ENCODE measurements around the gene TMPRSS4.

The TMPRSS4 gene

DNA sequence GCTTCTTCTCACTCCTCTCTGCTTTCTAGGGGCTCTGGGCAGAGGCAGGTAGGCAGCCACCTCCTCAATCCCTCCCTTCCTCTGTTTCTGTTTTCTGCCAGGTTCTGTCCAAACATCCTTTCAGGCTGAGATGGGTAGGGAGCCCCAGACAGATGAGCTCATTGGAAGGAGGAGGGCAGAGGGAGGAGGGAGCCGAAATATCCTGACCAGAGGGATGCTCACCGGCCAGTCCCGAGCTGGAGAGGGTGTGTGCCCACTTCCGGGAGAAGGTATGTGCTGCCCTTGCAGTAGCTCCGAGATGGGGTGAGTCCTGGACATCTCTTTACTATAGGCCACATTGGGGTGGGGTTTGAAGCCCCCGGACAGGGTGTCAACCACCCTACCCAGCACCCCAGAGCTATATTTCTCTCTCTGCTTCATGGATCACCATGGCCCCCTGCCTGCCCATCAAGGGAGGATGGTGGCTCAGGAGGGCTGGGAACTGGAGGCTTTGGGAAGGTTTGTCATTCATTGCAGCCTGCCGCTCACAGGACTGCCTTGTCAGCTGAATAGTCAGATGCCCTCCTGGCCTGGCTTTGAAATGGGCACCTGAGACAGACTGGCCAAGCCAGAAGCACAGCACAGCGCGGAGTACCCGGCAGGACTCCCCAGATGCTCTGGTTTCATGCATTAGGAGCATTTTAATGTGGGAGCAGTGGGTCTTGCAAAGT lies 80.5 kb downstream of the TMPRSS4 start:
- DNase-seq = no peak

DNA sequence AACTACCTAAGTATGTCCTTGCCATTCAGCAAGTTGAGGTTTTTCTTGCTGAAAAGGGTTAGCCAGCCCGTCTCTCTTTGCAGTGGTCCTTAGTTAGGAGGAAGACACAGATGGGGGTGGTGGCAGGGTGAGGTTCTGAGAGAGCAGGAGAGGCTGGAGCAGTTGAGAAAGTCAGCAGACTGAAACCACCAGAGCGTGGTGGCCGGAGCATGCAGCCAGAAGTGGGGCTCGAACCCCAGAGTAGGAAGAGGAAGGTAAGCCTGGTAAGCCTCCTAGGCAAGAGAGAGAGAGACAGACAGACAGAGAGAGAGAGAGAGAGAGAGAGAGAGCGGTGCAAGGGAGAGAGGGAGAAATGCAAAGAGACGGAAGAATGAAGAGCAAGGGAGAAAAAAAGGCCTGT lies 84.9 kb downstream of the TMPRSS4 start:
- no peak for DNase-seq

DNA sequence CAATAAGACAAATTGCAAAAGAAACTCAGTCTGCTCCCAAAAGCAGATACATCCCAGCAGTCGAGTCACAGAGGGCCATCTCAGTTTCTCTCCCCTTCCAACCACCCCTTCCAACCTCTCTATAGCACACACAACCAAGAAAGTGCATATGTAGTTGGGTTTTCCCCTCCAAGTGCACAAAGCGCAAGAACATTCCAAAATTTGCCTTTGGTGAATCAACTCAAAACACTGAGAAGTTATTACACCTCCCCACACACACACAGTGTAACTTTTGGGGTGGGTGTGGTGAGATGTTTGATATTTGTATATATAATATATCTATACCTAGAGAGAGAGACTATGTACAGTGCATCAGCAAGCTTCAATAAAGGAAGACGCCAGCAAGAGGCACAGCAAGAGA lies 86.0 kb downstream of the TMPRSS4 start:
- no peak for DNase-seq

DNA sequence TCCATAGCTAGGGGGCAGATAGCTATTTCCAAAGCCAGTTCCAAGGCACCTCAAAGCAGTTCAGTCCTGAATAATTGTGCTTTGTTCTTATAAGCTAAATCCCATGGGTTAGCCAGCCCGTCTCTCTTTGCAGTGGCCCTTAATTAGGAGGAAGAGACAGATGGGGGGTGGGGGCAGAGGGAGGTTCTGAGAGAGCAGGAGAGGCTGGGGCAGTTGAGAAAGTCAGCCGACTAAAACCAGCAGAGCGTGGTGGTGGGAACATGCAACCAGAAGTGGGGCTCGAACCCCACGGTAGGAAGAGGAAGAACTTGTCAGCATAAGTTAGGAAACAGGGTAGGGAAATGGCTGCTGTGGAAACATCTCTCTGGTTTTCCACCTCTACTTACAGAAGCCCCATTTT lies 86.6 kb downstream of the TMPRSS4 start:
- DNase-seq = no peak

DNA sequence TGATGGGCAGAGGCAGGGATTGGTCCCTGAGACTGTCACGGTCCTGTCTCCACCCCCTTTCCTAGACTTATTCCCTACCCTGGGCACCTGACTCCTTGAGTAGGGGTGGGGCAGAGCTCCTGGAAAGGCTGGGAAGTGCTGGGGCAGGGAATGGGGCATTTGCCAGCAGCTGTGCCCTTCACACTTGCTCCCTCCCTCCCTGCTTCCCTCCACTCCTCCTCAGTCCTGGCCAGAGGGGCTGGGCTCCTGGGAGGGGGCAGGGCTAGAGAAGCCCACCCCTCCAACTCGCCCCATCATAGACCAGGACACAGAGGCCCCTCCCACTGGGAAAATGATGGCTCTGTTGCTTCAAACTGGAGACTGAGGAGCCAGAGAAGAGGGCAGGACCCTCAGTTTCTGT lies 88.0 kb downstream of the TMPRSS4 start:
- no peak for DNase-seq

DNA sequence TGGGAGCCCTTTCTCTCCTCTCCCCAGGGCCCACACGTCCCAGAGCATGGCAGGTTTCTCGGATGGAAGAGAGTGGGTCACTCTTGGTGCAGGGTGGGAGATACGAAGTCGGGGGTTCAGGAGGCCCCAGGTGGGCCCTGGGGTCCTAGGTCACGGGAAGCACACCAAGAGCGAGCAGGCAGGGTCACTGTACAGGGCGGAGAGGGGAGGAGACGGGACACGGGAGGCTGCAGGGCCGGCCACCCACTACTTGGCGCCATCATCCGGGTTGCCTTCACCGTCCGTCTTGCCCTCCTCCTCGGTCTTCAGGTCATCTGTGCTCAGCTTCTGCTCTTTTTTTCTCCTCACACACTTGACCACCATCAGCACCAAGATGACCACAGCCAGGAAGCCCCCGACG lies 89.8 kb downstream of the TMPRSS4 start:
- DNase-seq = no peak

DNA sequence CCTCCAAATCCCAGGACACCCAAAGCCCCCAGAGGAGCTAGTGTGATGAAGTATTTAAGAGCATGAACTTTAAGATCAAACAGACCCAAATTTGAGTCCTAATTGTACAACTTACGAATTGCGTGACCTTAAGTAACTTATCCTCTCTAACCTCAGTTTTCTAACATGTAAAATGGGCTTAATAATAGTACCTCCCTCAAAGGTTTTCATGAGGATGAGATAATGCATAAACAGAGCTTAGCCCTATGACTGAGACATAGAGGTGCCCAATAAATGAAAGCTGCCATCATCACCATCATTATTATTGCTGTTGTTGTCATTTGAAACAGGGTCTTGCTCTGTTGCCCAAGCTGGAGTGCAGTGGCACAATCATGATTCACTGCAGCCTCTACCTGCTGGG lies 90.4 kb downstream of the TMPRSS4 start:
- no peak for DNase-seq

DNA sequence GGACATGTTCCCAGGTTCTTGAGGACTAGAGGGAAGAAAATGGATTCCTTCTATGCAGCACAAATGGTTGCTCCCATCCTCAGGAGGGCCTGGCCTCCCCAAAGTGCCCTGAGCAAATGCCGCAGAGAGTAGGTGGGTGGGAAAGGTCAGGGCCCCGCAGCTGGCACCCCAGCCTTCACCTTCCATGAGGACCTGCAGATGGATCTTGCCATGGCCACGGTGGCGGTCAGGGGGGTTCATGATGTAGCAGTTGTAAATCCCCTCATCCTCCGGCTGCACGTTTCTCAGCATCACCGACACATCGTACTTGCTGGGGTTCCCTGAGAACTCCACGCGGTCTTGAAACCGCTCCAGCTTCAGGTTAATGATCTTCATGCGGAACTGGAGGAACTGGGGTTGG lies 91.0 kb downstream of the TMPRSS4 start:
- no peak for DNase-seq

DNA sequence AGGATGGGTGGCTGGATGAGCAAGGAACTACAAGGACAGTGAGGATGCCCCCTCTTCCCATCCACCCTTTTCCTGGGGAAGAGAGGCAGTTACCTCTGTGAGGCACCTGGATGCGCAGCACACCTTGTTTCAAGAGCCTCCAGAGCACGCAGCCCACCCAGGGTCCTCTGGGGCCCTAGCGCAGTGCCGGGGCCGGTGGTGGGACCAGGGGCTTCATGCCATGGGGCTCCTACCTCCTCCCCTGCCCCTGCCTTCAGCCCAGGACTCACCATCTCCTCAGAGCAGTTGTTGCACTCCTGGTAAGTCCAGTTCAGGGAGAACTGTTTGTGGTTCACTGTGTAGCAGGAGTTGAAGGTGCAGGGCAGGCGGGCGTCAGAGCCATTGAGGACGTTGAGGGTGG lies 91.4 kb downstream of the TMPRSS4 start:
- no peak for DNase-seq

DNA sequence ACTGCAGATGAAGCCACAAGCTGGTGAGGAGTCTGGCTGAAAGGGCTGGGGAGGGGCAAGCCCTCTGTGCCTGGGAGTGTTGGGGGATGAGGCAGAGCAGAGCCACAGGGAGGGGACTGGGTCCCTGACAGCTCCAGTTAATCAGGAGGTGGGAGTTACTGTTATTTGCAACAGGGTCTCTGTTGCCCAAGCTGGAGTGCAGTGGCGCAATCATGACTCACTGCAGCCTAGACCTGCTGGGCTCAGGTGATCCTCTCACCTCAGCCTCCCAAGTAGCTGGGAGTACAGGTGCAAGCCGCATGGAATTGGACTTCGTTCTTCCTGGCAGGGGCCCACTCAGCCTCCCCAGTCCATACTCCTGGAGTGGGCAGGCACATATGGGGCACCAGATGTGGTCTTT lies 91.9 kb downstream of the TMPRSS4 start:
- no peak for DNase-seq

DNA sequence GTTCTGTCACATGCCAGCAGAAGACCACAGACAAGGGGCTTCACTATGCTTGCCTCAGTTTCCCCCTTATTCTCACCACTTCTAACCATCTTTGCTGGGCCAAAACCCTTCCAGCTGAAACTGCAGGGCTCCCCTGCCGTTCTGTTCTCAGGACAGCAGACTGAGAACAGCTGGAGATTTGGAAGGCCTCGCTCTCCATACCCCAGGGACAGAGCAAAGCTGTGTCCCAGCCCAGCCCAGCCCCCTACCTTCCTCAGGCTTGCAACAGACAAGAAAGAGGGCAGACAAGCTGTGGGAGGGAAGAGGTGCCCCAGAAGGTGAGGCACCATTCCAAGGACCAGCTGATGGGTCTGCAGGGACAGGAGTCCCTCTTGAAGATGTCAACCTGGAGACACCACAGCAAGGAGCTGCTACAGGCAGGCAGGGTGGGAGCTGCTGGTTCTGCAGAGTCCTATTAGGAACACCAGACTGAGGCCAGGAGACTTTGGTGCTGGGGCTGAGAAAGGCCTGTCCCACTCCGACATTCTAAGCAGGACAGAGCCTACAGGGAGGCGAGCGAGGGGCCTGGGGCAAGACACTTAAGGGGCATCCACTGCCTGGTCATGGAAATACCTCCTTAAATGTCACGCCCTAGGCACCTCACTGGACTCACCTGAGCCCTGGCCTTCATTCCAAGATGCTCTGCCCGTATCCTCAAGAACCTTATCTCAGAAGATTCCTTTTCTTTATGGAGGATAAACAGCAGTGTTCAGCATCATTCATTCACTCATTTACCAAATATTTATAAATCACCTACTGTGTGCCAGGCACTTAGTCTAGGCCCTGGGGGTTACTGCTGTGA lies 92.6 kb downstream of the TMPRSS4 start:
- no peak for DNase-seq

DNA sequence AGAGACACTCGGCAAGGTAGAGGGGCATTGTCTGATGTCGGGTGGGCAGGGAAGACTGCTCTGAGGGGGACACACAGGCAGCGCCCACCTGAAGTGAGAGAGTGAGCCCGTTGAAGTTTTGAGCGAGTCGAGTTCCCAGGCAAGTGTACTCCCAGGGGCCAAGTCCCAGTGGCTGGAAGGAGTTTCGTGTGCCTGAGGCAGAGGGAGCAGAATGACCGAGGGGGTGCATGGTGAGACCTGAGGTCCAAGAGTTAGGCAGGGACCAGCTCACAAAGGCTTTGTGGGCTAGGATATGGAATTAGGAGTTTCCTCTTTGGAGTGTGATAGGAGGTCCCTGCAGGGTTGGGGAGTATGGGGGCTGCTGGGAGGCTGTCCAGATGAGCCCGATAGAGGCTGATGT lies 93.4 kb downstream of the TMPRSS4 start:
- no peak for DNase-seq

DNA sequence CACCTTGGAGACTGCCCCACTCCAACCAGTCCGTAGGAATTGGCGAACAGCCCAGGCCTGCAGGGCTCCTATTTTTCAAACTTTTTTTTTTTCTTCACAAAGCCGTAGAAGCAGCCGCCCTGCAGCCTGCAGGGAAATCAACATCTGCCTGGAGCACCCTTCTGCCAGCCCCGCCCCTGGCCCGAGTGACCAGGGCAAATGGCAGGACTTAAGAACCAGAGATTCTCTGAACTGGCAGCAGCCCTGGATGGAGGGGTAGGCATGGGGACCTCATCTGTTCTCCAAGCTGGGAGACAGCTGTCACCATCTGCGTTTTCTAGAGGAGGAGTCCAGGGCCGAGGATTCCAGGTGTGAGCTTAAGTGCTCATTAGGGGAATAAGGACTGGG lies 94.0 kb downstream of the TMPRSS4 start:
- no peak for DNase-seq
